T-cell (primary cell): ENCODE data around the gene DLG2. TPM values are rescaled to one million over a fixed set of nuclear protein-coding genes. Genes with fewer than 3 reads are reported as not detected.

Source experiments
- ATAC-seq, 4 experiments: fragments of 200-7000 bp in 3 of 4; fragments of 150-1000 bp in 1 of 4; cut with Tn5 transposase; replicated peaks in 1 of 4; 1 replicate in 3 of 4; 2 replicates in 1 of 4; pipeline ENCODE4 v1.10.0; 2021; ENCODE audit warnings: moderate library complexity in 3 of 4, mild to moderate bottlenecking in 2 of 4, moderate number of reproducible peaks in 1 of 4
- CTCF ChIA-PET, 2 donors: fragments of 300-600 bp; sonication (Branson Sonifier 250); formaldehyde crosslinking; loops; one replicate each; lab custom pipeline; 2022; ENCODE audit warnings: antibody characterized with exemption in 2 of 2; lab: Charles Lee
- POLR2A ChIA-PET, 2 donors: fragments of 300-600 bp; sonication (Branson Sonifier 250); formaldehyde crosslinking; loops; one replicate each; lab custom pipeline; 2022; ENCODE audit warnings: antibody characterized with exemption in 2 of 2; lab: Charles Lee
- DNase-seq, 35 experiments: peaks; one replicate each; pipeline versions ENCODE4 v3.0.0 to v3.0.0-alpha.2; 2013 to 2023
- H3K27ac ChIP-seq: one replicate; pipeline ENCODE4 v1.5.1; 2013; ENCODE audit warnings: low read length
- H3K27me3 ChIP-seq, 2 experiments: replicated peaks in 1 of 2; 1 replicate in 1 of 2; 2 replicates in 1 of 2; pipeline versions ENCODE4 v1.6.1 to v1.7.0; 2013; ENCODE audit warnings: low read length in 1 of 2, mixed read lengths in 1 of 2; ENCODE audit not compliant: control insufficient read depth in 2 of 2, insufficient read depth in 2 of 2; ENCODE audit errors: extremely low read depth in 1 of 2
- H3K36me3 ChIP-seq, 2 donors: 1 replicate in 1 of 2; 2 replicates in 1 of 2; pipeline versions ENCODE4 v1.6.1 to v1.7.0; 2013; ENCODE audit warnings: low read length in 1 of 2; ENCODE audit not compliant: control insufficient read depth in 2 of 2, insufficient read depth in 1 of 2; ENCODE audit errors: extremely low read depth in 1 of 2
- H3K4me1 ChIP-seq, 2 experiments: 1 replicate in 1 of 2; 2 replicates in 1 of 2; pipeline versions ENCODE4 v1.6.1 to v1.7.0; 2013; ENCODE audit warnings: low read length in 2 of 2, mixed read lengths in 1 of 2; ENCODE audit not compliant: insufficient read depth in 2 of 2, control insufficient read depth in 1 of 2; ENCODE audit errors: extremely low read depth in 1 of 2
- H3K4me3 ChIP-seq, 2 donors: 1 replicate in 1 of 2; 2 replicates in 1 of 2; pipeline versions ENCODE4 v1.5.1 to v1.7.0; 2013; ENCODE audit warnings: mild to moderate bottlenecking in 2 of 2, low read length in 1 of 2, moderate library complexity in 1 of 2; ENCODE audit not compliant: control insufficient read depth in 1 of 2; ENCODE audit errors: extremely low read depth in 1 of 2
- H3K9me3 ChIP-seq: 2 replicates; pipeline ENCODE4 v1.7.0; 2013
- H3K27ac Mint-ChIP-seq, 2 donors: one replicate each; pipeline ENCODE4 v1.8.0; 2020 to 2021; ENCODE audit warnings: mild to moderate bottlenecking in 2 of 2, mixed read lengths in 2 of 2
- H3K27me3 Mint-ChIP-seq, 2 donors: one replicate each; pipeline ENCODE4 v1.8.0; 2021 to 2022; ENCODE audit warnings: mixed read lengths in 2 of 2
- H3K36me3 Mint-ChIP-seq: one replicate; pipeline ENCODE4 v1.8.0; 2021; ENCODE audit warnings: mixed read lengths
- H3K4me1 Mint-ChIP-seq, 3 donors: one replicate each; pipeline ENCODE4 v1.8.0; 2020 to 2022; ENCODE audit warnings: mixed read lengths in 3 of 3, mild to moderate bottlenecking in 1 of 3
- H3K4me3 Mint-ChIP-seq, 3 donors: one replicate each; pipeline ENCODE4 v1.8.0; 2020 to 2022; ENCODE audit warnings: mild to moderate bottlenecking in 3 of 3, mixed read lengths in 3 of 3, moderate library complexity in 3 of 3
- H3K9me3 Mint-ChIP-seq, 3 donors: one replicate each; pipeline ENCODE4 v1.8.0; 2020 to 2022; ENCODE audit warnings: mixed read lengths in 3 of 3
- WGBS: methylation state at CpG from one replicate; pipeline ENCODE4 v1.1.5; 2013; ENCODE audit warnings: missing lambda C conversion rate; ENCODE audit not compliant: insufficient coverage; 5-methylcytosine and 5-hydroxymethylcytosine counted together
- total RNA-seq, 35 experiments: library from RNA in 6 of 35; stranded (reverse) in 6 of 35; fragments of 120-200 nt in 1 of 35; gene quantifications; one replicate each; pipeline versions ENCODE4 v1.2.1 to v1.2.4 and lab custom pipeline; 2013 to 2026

Gene DLG2
- total RNA-seq, 5 donors from 2014 or later (not counting 1 experiment from before 2014, with no cell fraction given), result 2.3 to 4.1 (median 2.9) TPM

DNA sequence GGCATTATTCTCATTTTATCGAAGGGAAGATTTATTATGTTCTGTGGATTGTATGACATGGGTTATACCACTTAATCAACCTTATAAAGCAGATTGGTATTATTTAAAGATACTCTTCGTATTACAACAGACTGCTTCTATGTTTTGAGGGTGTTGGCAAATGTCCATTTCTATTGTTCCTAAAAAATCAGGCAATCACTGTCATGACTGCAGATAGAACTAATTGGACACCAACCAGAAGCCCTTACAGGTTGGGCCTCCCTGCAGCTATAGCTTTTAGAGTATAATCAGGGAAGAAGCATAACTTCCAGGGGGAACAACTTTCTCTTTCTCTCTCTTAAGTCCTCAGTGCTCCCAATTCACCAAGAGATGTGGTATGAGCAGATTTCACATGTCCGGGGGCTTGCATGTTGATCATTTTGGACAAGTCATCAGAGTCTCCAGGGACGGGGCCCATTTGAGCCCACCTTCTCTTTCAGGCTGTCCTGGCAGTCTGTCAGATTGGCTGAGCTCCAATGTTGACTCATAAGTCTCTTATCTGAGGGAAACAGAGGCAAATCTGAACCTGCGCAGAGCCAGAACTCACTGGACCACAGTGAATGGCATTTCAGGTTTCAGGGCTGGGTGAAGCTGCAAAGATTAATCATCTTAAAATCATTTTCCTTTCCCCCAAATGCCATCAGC, 2077.0 kb downstream of the DLG2 start:
- Mint-ChIP-seq H3K4me3 (no peak overlapping the region), H3K36me3 (no peaks in the 10 kb centered on the region), H3K4me1 (no peaks in the 10 kb centered on the region), H3K27me3 (peaks cover 4 to 6% of the 10 kb centered on the region in 2 donors), H3K9me3 (no peaks in the 10 kb centered on the region), H3K27ac (no peak overlapping the region)
- Histone ChIP-seq H3K4me1 (no peaks in the 10 kb centered on the region), H3K36me3 (no peaks in the 10 kb centered on the region), H3K27me3 (no peaks in the 10 kb centered on the region), H3K9me3 (no peaks in the 10 kb centered on the region), H3K27ac (no peak overlapping the region), H3K4me3 (no peak overlapping the region)
- POLR2A ChIA-PET, result interaction anchor here in 1 of 2 donors (0.5 kb wide), 1 partner anchor 59 kb away, joined by 4 read pairs; no protein-coding TSS in a partner anchor
- CTCF ChIA-PET, result no interaction called here
- DNase-seq (no peak), ATAC-seq (no peak)
- 71% methylated on average over 2 of the region's 5 CpGs for WGBS

DNA sequence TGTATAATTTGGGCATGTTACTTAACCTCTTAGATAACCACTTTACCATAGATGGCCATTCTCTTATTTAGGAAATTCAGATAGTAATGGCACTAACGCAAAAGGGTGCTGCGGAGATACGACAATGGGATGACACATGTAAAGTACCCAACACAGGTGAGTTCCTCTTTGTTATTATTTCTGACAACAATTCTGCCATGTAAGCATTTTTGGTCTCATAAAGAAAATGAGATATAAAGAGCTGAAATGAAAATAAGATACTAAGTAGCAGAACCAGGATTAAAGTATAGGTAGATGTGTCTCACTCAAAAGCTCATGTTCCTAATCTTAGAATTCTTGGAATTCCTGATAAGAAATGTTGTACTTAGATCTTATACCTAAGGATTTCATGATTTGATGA, 2080.8 kb downstream of the DLG2 start:
- Histone ChIP-seq H3K27ac (no peak overlapping the region), H3K36me3 (no peaks in the 10 kb centered on the region), H3K9me3 (no peaks in the 10 kb centered on the region), H3K27me3 (no peaks in the 10 kb centered on the region), H3K4me3 (no peak overlapping the region), H3K4me1 (no peaks in the 10 kb centered on the region)
- H3K9me3 Mint-ChIP-seq, result no peaks in the 10 kb centered on the region
- H3K4me3 Mint-ChIP-seq, result no peak overlapping the region
- ChIA-PET POLR2A (interaction anchor here (0.6 kb wide), 2 partner anchors 10 to 14 kb away, joined by 3 to 4 read pairs; no protein-coding TSS in a partner anchor), CTCF (no interaction called here)
- no CpG with 5 or more reads among the region's 3 CpGs for WGBS
- H3K27me3 Mint-ChIP-seq, result peaks cover 0 to 6% of the 10 kb centered on the region in 2 donors
- no peak for DNase-seq
- H3K27ac Mint-ChIP-seq, result no peak overlapping the region
- no peaks in the 10 kb centered on the region for H3K36me3 Mint-ChIP-seq
- ATAC-seq, result no peak
- H3K4me1 Mint-ChIP-seq, result no peaks in the 10 kb centered on the region

DNA sequence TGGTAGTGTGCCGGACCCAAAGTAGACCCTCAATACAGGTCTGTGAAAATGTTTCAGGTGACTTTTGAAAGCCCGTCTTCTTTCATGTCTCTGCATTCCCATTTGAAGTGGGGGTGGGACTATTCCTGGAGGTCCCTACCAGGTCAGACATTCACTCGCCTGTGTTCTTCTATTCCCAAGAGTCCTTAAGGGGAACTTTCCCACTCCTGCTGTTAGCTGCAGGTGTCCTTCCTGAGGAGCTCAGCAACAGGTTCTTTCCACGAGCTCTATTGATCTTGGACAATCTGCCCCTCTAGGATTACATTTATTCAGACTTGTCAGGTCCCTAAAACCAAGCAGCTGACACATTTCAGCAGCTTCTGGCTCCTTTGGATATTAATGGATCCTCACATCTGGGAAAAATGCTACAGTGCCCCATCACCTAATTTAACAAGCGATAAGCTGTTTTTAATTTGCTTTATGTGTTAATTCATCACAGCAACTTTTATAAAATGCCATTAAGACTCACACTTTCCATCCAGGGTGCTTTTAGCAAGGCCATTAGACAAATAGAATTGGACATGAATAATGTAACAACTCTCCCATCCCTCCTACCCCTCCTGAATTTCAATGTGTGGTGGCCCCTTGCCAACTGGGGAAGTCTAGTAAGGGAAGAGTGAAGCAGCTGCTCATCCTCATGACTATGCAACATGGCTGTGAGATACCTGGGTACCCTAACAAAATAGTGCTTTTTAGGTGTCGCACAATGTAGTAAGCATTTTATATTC, 2081.5 kb downstream of the DLG2 start:
- H3K27me3 Mint-ChIP-seq, result peaks cover 0 to 6% of the 10 kb centered on the region in 2 donors
- DNase-seq (no peak), ATAC-seq (no peak)
- no peaks in the 10 kb centered on the region for H3K4me1 Mint-ChIP-seq
- WGBS, result 62% methylated on average over 2 of the region's 6 CpGs
- H3K9me3 Mint-ChIP-seq, result no peaks in the 10 kb centered on the region
- CTCF ChIA-PET, result no interaction called here
- Histone ChIP-seq H3K4me3 (no peak overlapping the region), H3K9me3 (no peaks in the 10 kb centered on the region), H3K27me3 (no peaks in the 10 kb centered on the region), H3K4me1 (no peaks in the 10 kb centered on the region), H3K27ac (no peak overlapping the region), H3K36me3 (no peaks in the 10 kb centered on the region)
- POLR2A ChIA-PET, result interaction anchor here (0.6 kb wide), 2 partner anchors 9 to 14 kb away, joined by 3 to 4 read pairs; no protein-coding TSS in a partner anchor
- H3K4me3 Mint-ChIP-seq, result no peak overlapping the region
- H3K36me3 Mint-ChIP-seq, result no peaks in the 10 kb centered on the region
- H3K27ac Mint-ChIP-seq, result no peak overlapping the region

DNA sequence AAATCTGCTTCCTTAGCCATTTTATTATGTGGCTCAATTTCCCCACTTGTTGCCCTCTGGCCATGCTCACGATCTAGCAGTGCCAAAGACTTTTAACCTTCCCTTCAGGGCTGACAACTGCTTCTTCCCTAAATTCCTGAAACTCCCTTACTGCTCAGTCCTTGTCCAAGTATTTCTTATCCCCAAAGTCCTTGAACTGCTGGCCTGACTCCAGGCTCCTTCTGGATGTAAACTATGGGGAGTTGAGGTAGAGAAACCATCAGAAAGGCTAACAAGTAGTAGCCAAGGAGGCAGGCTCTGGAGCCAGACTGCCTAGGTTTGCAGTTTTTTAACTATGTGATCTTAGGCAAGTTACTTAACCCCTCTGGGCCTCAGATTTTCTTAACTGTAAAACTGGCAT, 2082.3 kb downstream of the DLG2 start:
- 50% methylated on average over 1 of the region's 1 CpG for WGBS
- DNase-seq (no peak), ATAC-seq (no peak)
- Histone ChIP-seq H3K9me3 (no peaks in the 10 kb centered on the region), H3K27me3 (no peaks in the 10 kb centered on the region), H3K36me3 (no peaks in the 10 kb centered on the region), H3K27ac (no peak overlapping the region), H3K4me1 (no peaks in the 10 kb centered on the region), H3K4me3 (no peak overlapping the region)
- Mint-ChIP-seq H3K36me3 (no peaks in the 10 kb centered on the region), H3K27me3 (peaks cover 0 to 6% of the 10 kb centered on the region in 2 donors), H3K27ac (no peak overlapping the region), H3K4me1 (no peaks in the 10 kb centered on the region), H3K4me3 (no peak overlapping the region), H3K9me3 (no peaks in the 10 kb centered on the region)
- ChIA-PET CTCF (no interaction called here), POLR2A (no interaction called here)

DNA sequence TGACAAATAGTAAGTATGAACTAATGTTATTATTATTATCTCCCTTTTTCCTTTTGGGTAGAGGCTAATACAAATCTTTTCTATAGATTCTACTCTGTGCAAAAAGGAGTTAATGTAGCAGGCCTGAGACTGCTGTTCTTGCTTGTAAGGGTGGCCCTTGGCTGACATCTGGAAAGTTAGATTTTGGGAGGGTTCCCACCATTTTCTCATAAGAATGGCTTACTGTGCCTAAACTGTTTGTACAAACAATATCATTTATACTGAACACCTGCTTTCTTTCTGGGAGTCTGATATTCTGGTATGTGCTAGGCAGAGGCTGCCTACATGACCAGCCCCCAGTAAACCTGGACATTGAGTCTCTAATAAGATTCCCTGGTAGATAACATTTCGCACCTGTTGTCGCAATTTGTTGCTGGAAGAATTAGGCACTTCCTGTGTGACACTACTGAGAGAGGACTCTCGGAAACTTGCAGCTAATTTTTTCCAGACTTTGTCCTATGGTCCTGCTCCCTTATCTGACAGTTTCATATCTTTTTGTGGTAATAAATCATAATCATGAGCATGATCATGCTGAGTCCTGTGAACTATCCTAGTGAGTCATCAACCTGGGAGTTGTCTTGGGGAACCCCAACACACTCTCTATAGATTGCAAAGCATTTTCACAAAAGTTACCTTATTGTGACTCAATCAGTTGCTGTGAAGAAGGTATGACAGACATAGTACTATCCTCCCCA, 2083.3 kb downstream of the DLG2 start:
- ChIA-PET POLR2A (no interaction called here), CTCF (no interaction called here)
- H3K4me3 Mint-ChIP-seq, result no peak overlapping the region
- ATAC-seq, result no peak
- Histone ChIP-seq H3K27ac (no peak overlapping the region), H3K9me3 (no peaks in the 10 kb centered on the region), H3K36me3 (no peaks in the 10 kb centered on the region), H3K4me3 (no peak overlapping the region), H3K27me3 (no peaks in the 10 kb centered on the region), H3K4me1 (no peaks in the 10 kb centered on the region)
- no peaks in the 10 kb centered on the region for H3K9me3 Mint-ChIP-seq
- H3K27me3 Mint-ChIP-seq, result peaks cover 0 to 6% of the 10 kb centered on the region in 2 donors
- no peak for DNase-seq
- 67% methylated on average over 2 of the region's 3 CpGs for WGBS
- H3K36me3 Mint-ChIP-seq, result no peaks in the 10 kb centered on the region
- no peak overlapping the region for H3K27ac Mint-ChIP-seq
- no peaks in the 10 kb centered on the region for H3K4me1 Mint-ChIP-seq

DNA sequence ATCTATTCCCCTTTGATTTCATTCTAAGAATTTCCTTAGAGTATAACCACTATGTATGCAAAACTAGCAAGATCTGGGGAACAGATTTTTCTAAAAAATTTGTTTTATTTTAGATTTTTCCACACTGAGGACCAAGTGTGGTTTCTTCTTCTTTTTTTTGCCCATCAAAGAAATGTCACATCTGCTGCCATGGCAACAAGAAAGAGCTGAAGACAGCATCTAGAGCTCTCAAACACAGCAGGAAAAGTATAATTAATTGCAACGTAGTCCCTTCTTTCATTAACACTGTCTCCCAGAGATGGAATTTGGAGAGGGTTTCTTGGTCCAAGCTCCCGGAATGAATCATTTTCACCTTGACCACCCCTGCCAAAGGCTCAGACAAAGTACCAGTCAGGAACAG, 2084.3 kb downstream of the DLG2 start:
- Mint-ChIP-seq H3K9me3 (no peaks in the 10 kb centered on the region), H3K36me3 (no peaks in the 10 kb centered on the region), H3K4me1 (no peaks in the 10 kb centered on the region), H3K27ac (no peak overlapping the region), H3K4me3 (no peak overlapping the region), H3K27me3 (peaks cover 0 to 6% of the 10 kb centered on the region in 2 donors)
- no peak overlapping the region for H3K27ac ChIP-seq
- no peak for ATAC-seq
- no peaks in the 10 kb centered on the region for H3K27me3 ChIP-seq
- no peak overlapping the region for H3K4me3 ChIP-seq
- H3K4me1 ChIP-seq, result no peaks in the 10 kb centered on the region
- no peaks in the 10 kb centered on the region for H3K36me3 ChIP-seq
- POLR2A ChIA-PET, result no interaction called here
- no peaks in the 10 kb centered on the region for H3K9me3 ChIP-seq
- CTCF ChIA-PET, result no interaction called here
- no peak for DNase-seq
- no CpG with 5 or more reads among the region's 2 CpGs for WGBS
